H1 (cell line): ENCODE results near the gene POLR3F. TPM values are rescaled to one million over a fixed set of nuclear protein-coding genes. Genes with fewer than 3 reads are reported as not detected.
"Not testable (repeated sequence)": the region's sequence is repeated elsewhere in the genome, so short reads cannot be mapped to it uniquely, and the experiment has no call there.

Experiments
- CTCF ChIA-PET: fragments of 300-600 bp; sonication (Branson Sonifier 250); formaldehyde crosslinking; loops from one replicate; lab custom pipeline; 2021; ENCODE audit not compliant: partially characterized antibody; lab: Charles Lee
- POLR2A ChIA-PET: fragments of 300-600 bp; sonication (Branson Sonifier 250); formaldehyde crosslinking; loops from one replicate; lab custom pipeline; 2021; ENCODE audit warnings: inconsistent platforms; ENCODE audit not compliant: partially characterized antibody; lab: Charles Lee
- DNase-seq, 2 experiments: peaks; one replicate each; pipeline versions ENCODE4 v3.0.0 to v3.0.0-alpha.2; 2010 to 2022; ENCODE audit warnings: low spot score in 2 of 2, low read depth in 1 of 2, mixed read lengths in 1 of 2
- FAIRE-seq: peaks from 2 replicates; lab custom pipeline; 2011; peaks lifted over from hg19 to GRCh38; lab: Jason Lieb, UNC
- H2AFZ ChIP-seq: 2 replicates; pipeline ENCODE4 v1.8.1; 2012; ENCODE audit warnings: low read length, inconsistent platforms
- H2AK5ac ChIP-seq: 2 replicates; pipeline ENCODE4 v1.6.1; 2013; ENCODE audit warnings: low read depth, low read length
- H2BK120ac ChIP-seq: replicated peaks from 2 replicates; pipeline ENCODE3; 2013; ENCODE audit warnings: low read depth, low read length, inconsistent platforms
- H2BK12ac ChIP-seq: 2 replicates; pipeline ENCODE4 v1.6.1; 2013; ENCODE audit warnings: low read depth, low read length
- H2BK15ac ChIP-seq: 2 replicates; pipeline ENCODE4 v1.6.1; 2013; ENCODE audit warnings: low read length
- H2BK20ac ChIP-seq: 2 replicates; pipeline ENCODE4 v1.6.1; 2013; ENCODE audit warnings: low read length
- H2BK5ac ChIP-seq: 2 replicates; pipeline ENCODE4 v1.6.1; 2013; ENCODE audit warnings: low read depth, low read length
- H3K14ac ChIP-seq: 2 replicates; pipeline ENCODE4 v1.6.1; 2013; ENCODE audit warnings: inconsistent platforms; ENCODE audit not compliant: insufficient read length
- H3K18ac ChIP-seq: 2 replicates; pipeline ENCODE4 v1.6.1; 2013; ENCODE audit warnings: low read length; ENCODE audit errors: extremely low read depth
- H3K23ac ChIP-seq: 2 replicates; pipeline ENCODE4 v1.6.1; 2013; ENCODE audit warnings: inconsistent platforms; ENCODE audit not compliant: insufficient read length
- H3K23me2 ChIP-seq: 2 replicates; pipeline ENCODE4 v1.6.1; 2013; ENCODE audit warnings: low read depth, low read length
- H3K27ac ChIP-seq: 2 replicates; pipeline ENCODE4 v1.6.1; 2011; ENCODE audit warnings: low read depth, low read length, inconsistent platforms
- H3K27me3 ChIP-seq, 4 experiments: replicated peaks in 1 of 4; 1 replicate in 1 of 4; 2 replicates in 3 of 4; pipeline versions ENCODE4 v1.6.1 to v1.8.1; 2011 to 2013; ENCODE audit warnings: low read length in 3 of 4, mild to moderate bottlenecking in 3 of 4, inconsistent platforms in 2 of 4, mixed read lengths in 2 of 4, moderate library complexity in 1 of 4; ENCODE audit not compliant: control insufficient read depth in 3 of 4, insufficient read depth in 3 of 4; ENCODE audit errors: extremely low read depth in 1 of 4
- H3K36me3 ChIP-seq, 4 experiments: 2 replicates each; pipeline versions ENCODE4 v1.6.1 to v1.8.1; 2011 to 2013; ENCODE audit warnings: mild to moderate bottlenecking in 4 of 4, low read length in 3 of 4, moderate library complexity in 2 of 4, control low read depth in 1 of 4, inconsistent platforms in 1 of 4; ENCODE audit not compliant: insufficient read depth in 4 of 4, control insufficient read depth in 2 of 4
- H3K4ac ChIP-seq: replicated peaks from 2 replicates; pipeline ENCODE3; 2013; ENCODE audit warnings: low read length, low read depth, mixed read lengths, inconsistent platforms; ENCODE audit not compliant: insufficient read length
- H3K4me1 ChIP-seq, 4 experiments: replicated peaks in 1 of 4; 1 replicate in 1 of 4; 2 replicates in 3 of 4; pipeline versions ENCODE4 v1.6.1 to v1.8.1; 2011 to 2013; ENCODE audit warnings: low read length in 3 of 4, inconsistent platforms in 2 of 4, mixed read lengths in 1 of 4; ENCODE audit not compliant: insufficient read depth in 4 of 4, control insufficient read depth in 3 of 4
- H3K4me2 ChIP-seq, 2 experiments: 2 replicates each; pipeline versions ENCODE4 v1.6.1 to v1.8.1; 2011 to 2013; ENCODE audit warnings: low read depth in 2 of 2, low read length in 2 of 2, control low read depth in 1 of 2, inconsistent platforms in 1 of 2, mild to moderate bottlenecking in 1 of 2; ENCODE audit not compliant: insufficient read depth in 1 of 2
- H3K4me3 ChIP-seq, 4 experiments: fragments of 200-600, 300-600 bp in 1 of 4; sonication (generic), shearing (Covaris generic), sonication (Bioruptor Twin) in 1 of 4; 2 replicates each; pipeline versions ENCODE4 v1.5.1 to v1.8.1; 2011 to 2016; ENCODE audit warnings: low read length in 4 of 4, low read depth in 3 of 4, control low read depth in 2 of 4, inconsistent platforms in 2 of 4, mild to moderate bottlenecking in 2 of 4, mixed read lengths in 1 of 4, moderate library complexity in 1 of 4; ENCODE audit not compliant: insufficient read depth in 2 of 4; ENCODE audit errors: extremely low read depth in 1 of 4
- H3K56ac ChIP-seq: replicated peaks from 2 replicates; pipeline ENCODE3; 2013; ENCODE audit warnings: low read depth, mild to moderate bottlenecking, mixed read lengths, low read length, inconsistent platforms; ENCODE audit not compliant: insufficient read length
- H3K79me1 ChIP-seq: 2 replicates; pipeline ENCODE4 v1.6.1; 2013; ENCODE audit warnings: low read depth, low read length, control low read depth
- H3K79me2 ChIP-seq, 2 experiments: 2 replicates each; pipeline versions ENCODE4 v1.6.1 to v1.8.1; 2012 to 2013; ENCODE audit warnings: low read length in 2 of 2, mild to moderate bottlenecking in 2 of 2, inconsistent platforms in 1 of 2; ENCODE audit not compliant: insufficient read depth in 2 of 2, control insufficient read depth in 1 of 2
- H3K9ac ChIP-seq, 4 experiments: replicated peaks in 1 of 4; 1 replicate in 1 of 4; 2 replicates in 3 of 4; pipeline versions ENCODE4 v1.6.1 to v1.8.1; 2011 to 2013; ENCODE audit warnings: low read depth in 3 of 4, low read length in 3 of 4, control low read depth in 2 of 4, mild to moderate bottlenecking in 2 of 4, moderate library complexity in 2 of 4, inconsistent platforms in 1 of 4; ENCODE audit errors: extremely low read depth in 1 of 4
- H3K9me3 ChIP-seq, 2 experiments: 2 replicates each; pipeline versions ENCODE4 v1.6.1 to v1.8.1; 2012 to 2013; ENCODE audit warnings: mild to moderate bottlenecking in 2 of 2, moderate library complexity in 2 of 2, control low read depth in 1 of 2, inconsistent platforms in 1 of 2, low read depth in 1 of 2, low read length in 1 of 2, mixed read lengths in 1 of 2; ENCODE audit not compliant: insufficient read depth in 2 of 2
- H4K20me1 ChIP-seq, 2 experiments: replicated peaks in 1 of 2; 2 replicates each; pipeline versions ENCODE3 to v1.8.1; 2011 to 2013; ENCODE audit warnings: inconsistent platforms in 2 of 2, low read length in 2 of 2, mild to moderate bottlenecking in 1 of 2; ENCODE audit not compliant: insufficient read depth in 2 of 2, control insufficient read depth in 1 of 2
- H4K5ac ChIP-seq: 2 replicates; pipeline ENCODE4 v1.6.1; 2013; ENCODE audit warnings: low read length, low read depth, mixed read lengths, inconsistent platforms; ENCODE audit not compliant: insufficient read length
- H4K8ac ChIP-seq: 2 replicates; pipeline ENCODE4 v1.8.0; 2013; ENCODE audit warnings: mild to moderate bottlenecking, moderate library complexity, low read length, inconsistent platforms; ENCODE audit not compliant: insufficient read depth; ENCODE audit errors: extremely low read depth
- H4K91ac ChIP-seq: replicated peaks from 2 replicates; pipeline ENCODE3; 2013; ENCODE audit warnings: low read length, mixed read lengths, inconsistent platforms; ENCODE audit not compliant: insufficient read length
- WGBS, 2 experiments: shearing (Covaris generic) in 1 of 2; methylation state at CpG; one replicate each; pipeline versions ENCODE4 v1.1.6 to v1.1.7; 2013 to 2015; ENCODE audit warnings: low lambda C conversion rate in 2 of 2, mixed read lengths in 2 of 2, inconsistent platforms in 1 of 2, low coverage in 1 of 2, missing lambda C conversion rate in 1 of 2; ENCODE audit not compliant: insufficient replicate concordance in 2 of 2, insufficient coverage in 1 of 2, insufficient read length in 1 of 2; ENCODE audit errors: extremely low coverage in 1 of 2, missing lambda C conversion rate in 1 of 2; 5-methylcytosine and 5-hydroxymethylcytosine counted together
- polyA plus RNA-seq, 7 experiments: library from polyadenylated mRNA; depleted of rRNA in 3 of 7; stranded (reverse) in 5 of 7; unstranded in 2 of 7; fragments of >200 nt in 5 of 7; fragments of 200-250 nt in 2 of 7; gene quantifications; 1 replicate in 5 of 7; 2 replicates in 1 of 7; 4 replicates in 1 of 7; pipeline versions ENCODE4 v1.2.1 to v1.2.3, GENCODE V29; 2011 to 2013; ENCODE audit warnings: missing spikeins in 2 of 7, mixed read lengths in 2 of 7
- total RNA-seq: library from RNA; stranded (reverse); fragmentation: NEBNext Ultra II Directional; extraction: Animal tissue kit (Norgen Biotek cat#: 25700); gene quantifications from 2 replicates; pipeline ENCODE4 v1.2.1, GENCODE V29; 2021

POLR3F gene
- total and polyA plus RNA-seq, 2 of the 8 experiments (the other 6 are each of a cell fraction or from before 2014, with no cell fraction given): 5.7 to 14.0 TPM

DNA sequence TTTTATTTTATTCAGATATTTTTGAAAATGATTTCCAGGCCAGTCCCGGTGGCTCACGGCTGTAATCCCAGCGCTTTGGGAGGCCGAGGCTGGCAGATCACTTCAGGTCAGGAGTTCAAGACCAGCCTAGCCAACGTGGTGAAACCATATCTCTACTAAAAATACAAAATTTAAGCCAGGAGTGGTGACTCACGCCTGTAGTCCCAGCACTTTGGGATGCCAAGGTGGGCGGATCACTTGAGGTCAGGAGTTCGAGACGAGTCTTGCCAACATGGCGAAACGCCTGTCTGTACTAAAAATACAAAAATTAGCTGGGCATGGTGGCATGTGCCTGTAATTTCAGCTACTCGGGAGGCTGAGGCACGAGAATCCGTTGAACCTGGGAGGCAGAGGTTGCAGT, 59.6 kb downstream of the POLR3F start:
- POLR2A ChIA-PET, H2BK20ac ChIP-seq, H4K20me1 ChIP-seq, FAIRE-seq, H3K4me1 ChIP-seq, H2BK5ac ChIP-seq, H3K27me3 ChIP-seq, H3K4me2 ChIP-seq, H3K9ac ChIP-seq, H4K5ac ChIP-seq, H2BK120ac ChIP-seq, H2AFZ ChIP-seq, H3K27ac ChIP-seq, H3K56ac ChIP-seq, H3K4me3 ChIP-seq, H2AK5ac ChIP-seq, H3K18ac ChIP-seq, H4K91ac ChIP-seq, H3K9me3 ChIP-seq, H3K23me2 ChIP-seq, H4K8ac ChIP-seq, H3K79me2 ChIP-seq, H3K79me1 ChIP-seq, H2BK15ac ChIP-seq, H3K23ac ChIP-seq, H3K14ac ChIP-seq, DNase-seq, H3K4ac ChIP-seq, H2BK12ac ChIP-seq: not testable (repeated sequence)
- 83% methylated on average over 14 of the region's 14 CpGs; no CpG with 5 or more reads in 1 of the 2 experiments for WGBS, 2 experiments
- H3K36me3 ChIP-seq: peaks cover 11 to 66% (median 58%) of the 10 kb centered on the region in 4 experiments
- CTCF ChIA-PET: interaction anchor here (1.3 kb wide), 1 partner anchor 20 kb away, joined by 3 read pairs; the partner anchor contains the start of gene SEC23B
